H1 (cell line): ENCODE data around the gene EXOSC10. TPM values are rescaled to one million over a fixed set of nuclear protein-coding genes. Genes with fewer than 3 reads are reported as not detected.

Experiments
- KDM4A ChIP-seq: IDR thresholded peaks from one replicate; pipeline ENCODE4 v1.7.1; 2012; ENCODE audit warnings: low read depth, mild to moderate bottlenecking, moderate library complexity, low read length, inconsistent platforms; ENCODE audit not compliant: severe bottlenecking
- SUZ12 ChIP-seq: fragments of 200-600 bp; sonication (generic); IDR thresholded peaks from 2 replicates; pipeline ENCODE4 v1.6.1; 2012; ENCODE audit warnings: mild to moderate bottlenecking, inconsistent platforms, low read length, moderate library complexity, mixed read lengths
- polyA plus RNA-seq, 7 experiments: library from polyadenylated mRNA; depleted of rRNA in 3 of 7; stranded (reverse) in 5 of 7; unstranded in 2 of 7; fragments of >200 nt in 5 of 7; fragments of 200-250 nt in 2 of 7; gene quantifications; 1 replicate in 5 of 7; 2 replicates in 1 of 7; 4 replicates in 1 of 7; pipeline versions ENCODE4 v1.2.1 to v1.2.3, GENCODE V29; 2011 to 2013; ENCODE audit warnings: missing spikeins in 2 of 7, mixed read lengths in 2 of 7
- total RNA-seq: library from RNA; stranded (reverse); fragmentation: NEBNext Ultra II Directional; extraction: Animal tissue kit (Norgen Biotek cat#: 25700); gene quantifications from 2 replicates; pipeline ENCODE4 v1.2.1, GENCODE V29; 2021

EXOSC10 gene
- total and polyA plus RNA-seq, 2 of the 8 experiments (the other 6 are each of a cell fraction or from before 2014, with no cell fraction given) = 57.9 to 86.1 TPM

- TF ChIP-seq SUZ12 (no peak), KDM4A (no peak)
Measured at GRCh38 chr1:11058026-11058425, 41.6 kb downstream of the EXOSC10 start (continued).
